Kidney tubule cell (primary cell): Measurements from ENCODE around the gene CENATAC.
"Not testable (repeated sequence)": the region's sequence is repeated elsewhere in the genome, so short reads cannot be mapped to it uniquely, and the experiment has no call there.

Experiments used
- DNase-seq: peaks from one replicate; pipeline ENCODE4 v3.0.0-alpha.2; 2018; ENCODE audit warnings: low spot score

The CENATAC gene

DNA sequence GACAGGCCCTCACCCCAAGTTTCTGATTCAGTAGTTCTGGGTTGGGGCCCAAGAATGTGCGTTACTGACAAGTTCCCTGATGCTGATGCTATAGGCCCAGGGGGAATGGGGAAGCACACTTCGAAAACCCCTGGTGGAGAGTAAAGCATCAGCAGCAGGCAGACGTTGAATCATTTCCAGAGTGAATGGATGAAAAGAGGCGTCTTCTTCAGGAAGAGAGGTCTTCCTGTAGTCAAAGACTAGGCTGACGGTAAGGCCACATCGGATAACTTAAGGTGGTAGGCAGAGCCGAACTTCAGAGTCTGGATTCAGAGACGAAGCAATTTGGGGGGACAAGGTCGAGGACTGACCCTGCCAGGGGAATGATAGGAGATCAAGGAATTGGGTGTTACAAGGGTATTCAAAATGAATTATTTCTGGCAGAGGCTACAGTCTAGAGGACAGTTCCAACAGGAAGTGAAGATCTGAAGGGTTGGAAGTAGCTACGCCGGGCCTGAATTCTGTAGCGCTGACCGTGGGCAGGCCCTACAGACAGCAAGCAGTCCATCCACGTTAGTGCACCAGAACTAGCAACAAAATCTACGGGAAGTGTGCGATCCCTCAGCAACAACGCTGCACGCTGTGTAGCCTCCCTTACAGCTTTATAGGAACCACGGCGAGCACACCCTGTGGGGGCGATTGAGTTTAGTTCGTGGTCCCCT is 862 bp upstream of the CENATAC start:
- no peak for DNase-seq

DNA sequence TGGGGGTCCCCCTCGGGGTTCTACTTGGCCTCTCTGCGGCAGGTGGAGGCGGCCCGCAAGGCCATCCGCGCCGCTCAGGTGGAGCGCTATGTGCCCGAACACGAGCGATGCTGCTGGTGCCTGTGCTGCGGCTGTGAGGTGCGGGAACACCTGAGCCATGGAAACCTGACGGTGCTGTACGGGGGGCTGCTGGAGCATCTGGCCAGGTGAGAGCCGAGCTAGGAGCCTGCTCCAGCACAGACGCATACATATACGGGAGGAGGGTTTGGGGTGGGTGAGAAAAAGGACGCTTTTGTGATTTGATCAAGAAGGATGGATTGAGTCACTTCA is 415 bp downstream of the CENATAC start:
- DNase-seq: no peak

DNA sequence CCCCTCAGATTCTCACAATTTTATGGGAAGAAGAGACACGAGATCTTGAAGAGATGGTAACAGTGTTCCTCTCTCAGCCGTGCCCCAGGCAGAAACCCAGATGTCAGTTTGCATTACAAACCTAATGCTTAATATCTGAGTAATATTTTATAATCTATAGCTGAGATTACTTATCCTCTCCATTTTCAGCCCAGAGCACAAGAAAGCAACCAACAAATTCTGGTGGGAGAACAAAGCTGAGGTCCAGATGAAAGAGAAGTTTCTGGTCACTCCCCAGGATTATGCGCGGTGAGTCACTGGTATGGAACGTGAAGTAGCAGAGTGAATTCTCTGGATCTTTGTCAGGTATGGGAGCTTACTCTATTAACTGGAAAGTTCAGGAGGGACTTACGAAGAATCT is 884 bp downstream of the CENATAC start:
- DNase-seq: peak; percentile 86

DNA sequence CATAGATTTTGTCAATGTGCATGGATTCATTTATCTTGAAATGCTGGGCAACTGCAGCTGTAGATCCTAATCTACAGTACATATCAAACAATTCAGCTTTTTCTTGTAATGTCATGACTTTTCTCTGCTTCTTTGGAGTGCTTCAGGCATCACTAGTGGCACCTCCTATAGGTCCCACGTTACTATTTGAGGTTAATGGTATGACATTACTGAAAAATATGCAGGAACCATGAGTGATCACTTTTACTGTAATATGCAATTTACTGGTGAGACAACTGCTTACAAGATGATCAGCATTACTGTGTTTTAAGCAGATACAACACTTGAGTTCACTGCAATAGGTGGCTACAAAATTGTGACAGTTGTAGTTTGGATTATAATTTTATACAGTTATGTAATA is 3.0 kb downstream of the CENATAC start:
- peak; percentile 37 for DNase-seq

DNA sequence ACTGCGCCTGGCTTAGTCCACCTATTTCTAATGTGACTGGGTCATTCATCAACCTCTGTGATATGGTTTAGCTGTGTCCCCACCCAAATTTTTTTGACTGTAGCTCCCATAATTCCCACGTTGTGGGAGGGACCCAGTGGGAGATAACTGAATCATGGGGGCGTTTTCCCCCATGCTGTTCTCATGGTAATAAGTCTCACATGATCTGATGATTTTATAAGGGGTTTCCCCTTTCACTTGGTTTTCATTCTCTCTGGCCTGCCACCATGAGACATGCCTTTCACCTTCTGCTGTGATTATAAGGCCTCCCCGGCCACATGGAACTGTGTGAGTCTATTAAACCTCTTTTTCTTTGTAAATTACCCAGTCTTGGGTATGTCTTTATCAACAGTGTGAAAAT is 8.7 kb downstream of the CENATAC start:
- DNase-seq: no peak

DNA sequence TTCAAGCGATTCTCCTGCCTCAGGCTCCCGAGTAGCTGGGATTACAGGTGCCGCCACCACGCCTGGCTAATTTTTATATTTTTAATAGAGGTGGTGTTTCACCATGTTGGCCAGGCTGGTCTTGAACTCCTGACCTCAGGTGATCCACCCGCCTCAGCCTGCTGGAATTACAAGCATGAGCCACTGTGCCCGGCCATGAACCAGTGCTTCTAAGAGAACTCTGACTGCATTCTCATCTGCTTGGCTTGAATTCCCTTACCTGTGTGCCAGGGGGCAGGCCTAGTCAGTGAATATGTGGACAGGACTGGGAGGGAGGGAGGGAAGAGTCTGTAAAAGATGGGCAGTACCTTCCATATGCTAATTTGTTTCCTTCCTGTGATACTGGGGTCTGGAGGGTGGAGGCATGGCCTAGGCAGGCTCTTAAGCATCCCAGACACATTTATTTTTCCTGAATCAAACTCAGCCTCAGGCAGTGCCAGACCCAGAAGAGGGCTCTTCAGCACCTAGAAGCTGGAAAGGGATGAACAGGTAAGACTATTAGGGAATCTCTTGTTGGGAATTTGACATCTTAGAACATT is 13.6 kb downstream of the CENATAC start:
- peak; percentile 42 for DNase-seq

DNA sequence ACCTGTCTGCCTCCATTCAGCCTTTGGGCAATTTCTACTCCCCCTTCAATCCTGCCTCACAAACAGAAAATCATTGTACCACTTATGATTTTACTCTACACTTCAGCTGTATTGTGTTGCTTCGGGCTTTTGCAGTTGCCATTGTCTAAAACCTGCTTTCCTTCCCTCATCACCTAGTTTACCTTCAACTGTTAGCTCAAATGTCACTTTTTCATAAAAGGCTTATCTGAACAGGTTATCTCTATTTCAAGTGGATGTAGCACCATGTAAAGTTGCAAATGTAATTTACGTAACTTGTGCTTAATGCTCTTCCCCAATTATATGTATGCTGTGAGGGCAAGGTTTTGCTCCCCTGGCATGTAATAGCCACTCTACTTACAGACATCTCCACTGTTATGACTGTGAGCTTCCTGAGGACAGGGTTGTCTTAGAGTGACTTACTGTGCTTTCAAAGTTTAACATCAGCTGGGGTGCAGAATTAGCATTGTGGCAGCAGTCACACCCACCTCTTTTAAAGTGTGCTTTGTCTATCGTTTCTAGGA is 14.8 kb downstream of the CENATAC start:
- DNase-seq: no peak

DNA sequence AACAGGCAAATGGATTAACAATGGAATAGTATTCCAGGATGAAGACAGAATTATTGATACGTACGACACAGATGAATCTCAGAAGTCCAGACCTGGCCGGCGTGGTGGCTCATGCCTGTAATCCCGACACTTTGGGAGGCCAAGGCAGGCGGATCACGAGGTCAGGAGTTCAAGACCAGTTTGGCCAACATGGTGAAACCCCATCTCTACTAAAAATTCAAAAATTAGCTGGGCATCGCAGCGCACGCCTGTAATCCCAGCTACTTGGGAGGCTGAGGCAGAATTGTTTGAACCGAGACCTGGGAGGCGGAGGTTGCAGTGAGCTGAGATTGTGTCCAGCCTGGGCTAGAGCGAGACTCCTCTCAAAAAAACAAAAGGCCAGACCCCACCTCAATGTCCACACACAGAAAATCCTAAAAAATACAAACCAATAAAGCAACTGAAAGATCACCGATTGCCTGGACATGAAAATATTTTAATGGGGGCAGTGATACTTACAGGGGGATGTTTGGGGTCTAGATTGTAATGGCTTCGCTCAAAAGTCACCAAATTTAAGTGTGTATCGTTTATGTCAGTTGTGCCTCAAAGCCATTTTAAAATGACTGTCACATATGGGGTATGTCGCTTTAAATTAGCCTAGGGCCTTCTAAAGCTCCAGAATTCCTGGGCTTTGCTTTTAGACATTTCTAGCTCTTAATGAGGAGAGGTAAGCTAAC is 16.4 kb downstream of the CENATAC start:
- no peak for DNase-seq

DNA sequence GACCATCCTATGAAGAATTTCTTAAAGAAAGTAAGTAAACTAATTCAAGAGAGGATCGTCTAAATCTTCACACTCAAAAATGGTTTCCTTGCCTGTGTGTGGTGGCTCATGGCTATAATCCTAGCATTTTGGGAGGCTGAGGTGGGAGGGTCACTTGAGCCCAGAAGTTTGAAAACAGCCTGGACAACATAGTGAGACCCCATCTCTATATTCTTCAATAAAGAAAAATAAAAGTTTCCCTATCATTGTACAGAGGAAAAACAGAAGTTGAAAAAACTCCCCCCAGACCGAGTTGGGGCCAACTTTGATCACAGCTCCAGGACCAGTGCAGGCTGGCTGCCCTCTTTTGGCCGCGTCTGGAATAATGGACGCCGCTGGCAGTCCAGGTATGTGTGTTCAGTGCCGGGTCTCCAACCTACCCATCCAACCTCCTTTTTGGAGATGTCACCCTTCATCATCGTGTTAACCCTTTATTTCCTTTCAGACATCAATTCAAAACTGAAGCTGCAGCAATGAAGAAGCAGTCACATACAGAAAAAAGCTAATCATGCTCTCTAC is 17.2 kb downstream of the CENATAC start:
- DNase-seq: no peak

DNA sequence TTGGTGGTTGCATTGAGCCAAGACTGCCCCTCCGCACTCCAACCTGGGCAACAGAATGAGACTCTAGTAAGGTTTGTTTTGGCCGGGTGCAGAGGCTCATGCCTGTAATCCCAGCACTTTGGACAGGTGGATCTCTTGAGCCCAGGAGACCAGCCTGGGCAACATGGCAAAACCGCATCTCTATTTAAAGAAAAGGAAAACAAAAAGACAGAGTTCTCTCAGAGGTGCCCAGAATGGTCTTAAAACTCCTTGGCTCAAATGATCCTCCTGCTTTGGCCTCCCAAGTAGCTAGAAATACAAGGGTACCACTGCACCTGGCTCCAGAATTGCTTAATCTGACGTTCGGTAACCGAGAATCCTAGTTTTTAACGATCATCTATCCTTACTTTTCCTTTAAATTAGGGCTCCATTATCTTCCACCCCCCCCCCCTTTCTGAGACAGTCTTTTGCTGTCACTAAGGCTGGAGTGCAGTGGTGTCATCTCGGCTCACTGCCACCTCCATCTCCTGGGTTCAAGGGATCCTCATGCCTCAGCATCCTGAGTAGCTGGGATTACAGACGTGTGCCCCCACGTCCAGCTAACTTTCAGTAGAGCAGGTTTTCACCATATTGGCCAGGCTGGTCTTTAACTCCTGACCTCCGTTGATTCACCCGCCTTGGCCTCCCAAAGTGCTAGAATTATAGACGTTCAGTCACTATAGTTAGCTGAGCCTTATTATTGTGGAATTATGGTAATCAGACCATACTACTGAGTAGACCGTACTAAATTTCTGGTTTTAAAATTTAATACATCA is 18.5 kb downstream of the CENATAC start:
- DNase-seq: no peak

DNA sequence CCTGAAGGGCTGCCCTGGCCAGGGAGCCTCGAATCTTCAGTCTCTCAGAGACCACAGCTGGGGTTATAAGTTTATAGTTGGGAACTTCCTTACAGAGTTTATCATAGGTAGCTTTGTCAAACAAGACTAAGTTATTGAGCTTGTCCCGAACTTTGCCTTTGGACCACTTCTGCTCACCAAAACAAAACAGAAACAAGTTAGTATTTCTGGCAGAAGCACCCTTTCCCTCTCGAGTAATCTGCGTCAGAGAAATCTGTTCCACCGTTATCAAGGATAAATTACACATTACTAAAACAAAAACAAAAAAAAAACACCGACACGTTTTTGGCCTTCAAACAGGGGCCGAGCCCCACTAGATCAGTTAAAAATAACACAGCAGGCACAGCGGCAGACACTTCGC is 19.4 kb downstream of the CENATAC start:
- not testable (repeated sequence) for DNase-seq

DNA sequence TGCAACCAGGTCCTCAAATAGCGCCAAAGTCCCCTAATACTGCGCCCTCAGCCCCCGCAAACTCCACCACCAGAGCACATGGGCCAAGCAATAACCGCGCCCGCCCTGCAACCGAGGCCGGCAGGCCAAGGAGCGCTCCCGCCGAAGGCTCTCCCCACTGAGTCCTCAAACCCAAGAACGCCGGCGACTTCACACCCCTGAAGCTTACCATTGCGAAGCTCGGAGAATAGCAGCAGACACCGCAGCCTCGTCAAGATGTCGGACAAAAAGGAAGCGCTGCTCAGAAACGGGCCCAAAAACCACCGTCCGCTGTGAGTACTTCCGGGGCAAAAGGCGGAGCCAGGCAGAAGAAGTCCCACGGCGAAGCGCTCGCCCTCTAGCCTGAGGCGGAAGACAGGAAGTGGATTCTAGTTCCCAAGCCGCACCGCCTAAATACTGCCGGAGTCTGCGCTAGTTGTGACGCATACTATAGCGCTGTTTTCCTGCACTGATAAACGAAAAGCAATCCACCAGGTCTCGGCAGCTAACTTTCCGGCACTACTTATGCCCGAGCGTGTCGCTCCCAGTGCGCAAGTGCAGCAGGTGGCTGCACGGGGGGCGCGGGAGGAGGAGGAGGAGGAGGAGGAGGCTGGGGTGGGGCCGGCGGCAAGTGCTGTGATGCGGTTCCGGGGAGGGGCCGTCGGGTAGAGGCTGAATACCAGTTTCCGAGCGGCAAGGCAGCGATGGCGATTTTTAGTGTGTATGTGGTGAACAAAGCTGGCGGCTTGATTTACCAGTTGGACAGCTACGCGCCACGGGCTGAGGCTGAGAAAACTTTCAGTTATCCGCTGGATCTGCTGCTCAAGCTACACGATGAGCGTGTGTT is 20.4 kb downstream of the CENATAC start, which contains the start of the genes RPS25 and TRAPPC4:
TSS of gene RPS25 (minus strand) at position 270 of the 865 bp plus-strand sequence. CDS start at position 211, 59 bp downstream.
TSS of gene TRAPPC4 (plus strand) at position 693 of the 865 bp plus-strand sequence. CDS start at position 723, 30 bp downstream.
- peak; percentile 96 for DNase-seq

DNA sequence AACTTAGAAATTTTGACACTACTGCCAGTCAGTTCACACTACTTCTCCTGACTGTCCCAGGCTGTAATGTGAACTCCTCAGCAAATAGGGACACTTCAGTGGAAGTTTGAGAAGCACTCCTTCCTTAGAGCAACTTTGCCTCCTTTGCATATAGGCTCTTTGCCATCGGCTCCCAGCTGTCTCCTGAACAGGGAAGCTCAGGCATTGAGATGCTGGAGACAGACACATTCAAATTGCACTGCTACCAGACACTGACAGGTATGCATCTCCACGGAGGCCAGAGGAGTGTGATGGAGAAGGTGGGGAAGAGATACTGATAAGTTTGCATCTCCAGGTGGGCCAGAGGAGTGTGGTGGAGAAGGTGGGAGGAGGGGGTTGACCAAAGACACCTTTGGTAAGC is 22.1 kb downstream of the CENATAC start:
- DNase-seq: no peak

DNA sequence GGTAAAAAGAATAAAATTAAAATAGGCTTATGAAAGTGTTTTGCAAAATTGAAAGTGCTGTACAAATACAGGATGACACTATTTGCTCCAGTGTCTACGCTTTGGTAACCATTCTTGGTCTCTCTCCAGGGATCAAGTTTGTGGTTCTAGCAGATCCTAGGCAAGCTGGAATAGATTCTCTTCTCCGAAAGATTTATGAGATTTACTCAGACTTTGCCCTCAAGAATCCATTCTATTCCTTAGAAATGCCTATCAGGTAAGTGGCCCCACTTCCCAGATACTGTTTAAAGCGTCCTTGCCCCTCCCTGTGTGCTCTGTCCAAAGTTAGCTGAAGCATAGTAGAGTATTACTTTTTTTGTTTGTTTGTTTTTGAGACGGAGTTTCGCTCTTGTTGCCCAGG is 23.7 kb downstream of the CENATAC start:
- no peak for DNase-seq

DNA sequence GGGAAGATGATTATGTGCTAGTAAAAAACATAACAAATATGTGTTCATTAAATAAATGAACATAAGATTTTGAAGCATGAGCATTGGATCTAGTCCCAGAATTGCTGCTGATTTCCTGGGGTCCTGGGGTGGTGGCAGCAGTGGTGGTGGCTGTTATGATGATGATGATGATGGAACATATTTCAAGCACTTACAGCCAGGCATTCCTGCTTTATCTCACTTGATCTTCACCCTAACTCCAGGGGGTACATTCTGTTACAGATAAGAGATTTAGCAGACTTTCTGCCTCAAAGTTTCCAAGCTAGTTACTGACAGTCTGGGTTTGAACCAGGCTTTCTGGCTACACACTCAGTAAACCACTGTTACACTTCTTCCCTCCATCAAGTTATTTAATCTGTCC is 25.8 kb downstream of the CENATAC start:
- no peak for DNase-seq

DNA sequence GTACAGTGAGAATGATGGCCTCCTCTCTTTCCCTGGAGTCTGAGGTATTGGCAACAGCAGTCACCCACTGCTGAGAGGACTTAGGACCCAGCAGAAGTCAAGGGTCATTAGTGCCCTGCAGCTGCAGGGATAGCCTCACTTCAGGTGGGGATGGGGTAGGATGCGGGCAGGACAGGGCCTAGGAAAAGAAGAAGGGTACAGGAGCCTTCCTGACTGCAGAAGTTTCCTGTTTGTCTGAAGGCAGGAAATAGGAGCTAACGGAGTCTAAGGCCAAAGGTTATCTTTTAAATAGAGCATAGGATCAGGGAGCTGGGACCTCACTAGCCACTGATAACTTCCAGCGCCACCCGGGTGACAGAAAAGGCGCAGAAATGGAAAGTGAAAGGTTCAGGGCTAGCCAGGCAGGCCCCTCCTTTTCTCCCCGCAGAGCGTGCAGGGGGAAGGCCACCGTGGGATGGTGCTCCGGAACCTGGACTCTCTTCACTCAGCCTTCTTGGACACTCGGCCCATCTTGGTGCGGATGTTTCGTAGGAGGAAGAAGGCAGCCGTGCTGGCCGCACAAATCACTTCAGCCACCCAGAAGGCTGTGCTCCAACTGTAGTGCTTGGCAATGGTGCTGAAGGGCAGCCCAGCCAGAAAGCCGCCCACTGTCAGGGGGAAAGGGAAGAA is 26.6 kb downstream of the CENATAC start:
- DNase-seq: no peak

DNA sequence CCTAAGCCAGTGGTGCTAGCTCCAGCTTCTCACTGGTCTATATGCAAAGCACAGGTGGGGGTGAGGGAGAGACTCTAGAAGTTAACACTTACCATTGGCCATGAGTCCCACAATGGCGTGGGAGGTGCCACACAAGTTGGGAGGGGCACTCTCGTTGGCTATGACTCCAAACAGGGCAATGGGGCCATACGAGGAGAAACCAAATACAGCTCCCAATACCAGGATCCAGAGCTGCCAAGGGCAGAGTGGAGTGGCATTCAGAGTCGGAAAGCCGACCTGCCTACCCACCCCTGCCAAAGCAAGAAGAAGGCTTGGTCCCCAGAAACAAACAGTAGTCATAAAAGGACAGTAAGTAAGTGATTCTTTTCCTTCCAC is 27.1 kb downstream of the CENATAC start:
- DNase-seq: no peak

DNA sequence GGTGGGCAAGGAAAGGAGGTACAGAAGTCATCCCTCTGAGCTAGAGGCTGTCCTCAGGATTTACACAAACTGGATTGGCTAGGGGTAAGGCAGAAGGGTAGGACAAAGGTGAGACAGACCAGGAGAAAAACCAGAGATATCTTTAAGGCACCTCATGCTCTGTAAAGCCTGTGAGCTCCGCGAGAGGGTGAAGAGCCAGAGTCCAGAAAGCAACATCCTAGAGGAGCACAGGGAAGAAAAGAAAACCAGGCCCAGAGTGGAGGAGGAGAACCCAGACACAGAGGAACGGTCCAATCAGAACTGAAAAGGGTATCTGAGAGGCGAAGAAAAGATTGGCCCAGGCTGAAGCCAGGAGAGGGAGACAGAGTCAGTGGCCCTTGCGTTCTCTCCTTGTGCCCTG is 27.6 kb downstream of the CENATAC start:
- no peak for DNase-seq

DNA sequence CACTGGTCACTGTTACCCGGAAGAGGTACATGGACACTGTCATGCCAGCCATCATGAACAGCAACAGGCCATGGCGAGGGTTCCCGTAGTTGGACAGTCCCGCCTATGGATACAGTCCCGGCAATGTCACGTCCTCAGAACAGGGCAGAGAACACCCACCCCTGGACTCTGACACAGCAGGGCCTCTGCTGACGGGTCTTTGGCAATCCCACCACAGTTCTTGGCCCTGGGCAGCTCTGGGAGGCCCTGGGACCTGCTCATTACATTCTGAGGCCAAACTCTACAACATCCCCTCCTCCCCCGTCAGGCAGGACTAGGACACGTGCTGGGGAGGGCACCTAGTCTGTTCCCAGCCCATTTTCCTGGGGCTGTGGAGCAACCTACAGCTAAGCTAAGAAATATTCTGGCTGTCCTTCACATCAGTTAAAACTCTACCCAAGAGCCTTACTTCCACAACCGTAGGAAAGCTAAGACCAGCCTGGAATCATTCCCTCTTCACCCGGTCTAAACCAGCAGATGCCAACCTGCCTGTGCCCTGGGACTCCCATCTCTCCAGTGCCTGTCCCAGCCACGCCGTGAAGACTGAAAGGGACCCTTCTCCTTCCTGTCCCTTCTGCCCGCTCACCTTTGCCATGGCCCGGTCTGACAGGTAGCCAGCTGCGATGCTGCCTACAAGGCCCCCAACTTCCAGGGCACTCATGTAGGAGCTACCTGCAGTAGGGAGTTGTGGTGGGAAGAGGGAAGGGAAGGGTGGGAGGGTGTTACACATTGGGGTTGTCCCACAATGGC is 28.2 kb downstream of the CENATAC start:
- no peak for DNase-seq

DNA sequence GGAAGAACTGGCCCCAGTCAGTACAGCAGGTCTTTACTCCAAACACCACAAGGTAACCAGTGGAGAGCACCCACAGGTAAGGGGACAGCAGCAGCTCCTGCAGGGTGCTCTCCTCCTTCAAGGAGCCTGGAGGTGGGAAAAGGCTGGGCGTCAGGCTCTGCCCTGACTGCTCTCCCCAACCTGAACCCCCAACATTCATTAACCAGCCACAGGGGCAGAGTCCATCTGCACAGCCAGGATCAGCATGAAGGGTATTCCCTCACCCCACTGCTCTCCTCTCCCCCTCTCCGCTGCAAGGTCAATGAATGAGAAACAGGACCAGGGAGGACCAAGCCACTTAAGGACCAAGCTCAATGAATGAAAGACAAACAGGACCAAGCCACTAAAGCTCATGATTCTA is 29.0 kb downstream of the CENATAC start:
- no peak for DNase-seq
